ENCODE measurements around the gene TICRR. TPM values are rescaled to one million over a fixed set of nuclear protein-coding genes. Genes with fewer than 3 reads are reported as not detected.

Gene TICRR
- total and polyA plus RNA-seq, 2 of the 8 experiments (the other 6 are each of a cell fraction or from before 2014, with no cell fraction given), result 13.1 to 34.8 TPM

DNA sequence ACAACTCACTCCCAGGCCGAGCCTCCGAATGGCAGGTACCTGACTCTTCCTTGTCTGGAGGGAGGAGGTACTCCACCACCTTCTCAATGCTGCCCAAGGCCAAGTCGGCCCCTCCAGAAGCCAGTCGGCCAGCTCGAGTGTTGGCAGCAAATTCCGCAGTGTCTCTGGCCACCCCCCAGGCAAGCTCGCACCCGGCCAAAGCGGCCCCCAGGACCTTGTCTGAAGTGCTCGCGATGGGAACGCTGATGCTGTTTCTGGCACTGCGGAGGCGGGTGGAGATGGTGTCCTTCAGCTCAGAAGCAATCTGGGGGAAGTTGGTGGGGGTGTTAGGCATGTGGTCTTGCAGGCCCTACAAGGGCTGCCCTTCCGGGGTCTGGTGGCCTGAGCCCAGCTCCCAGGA lies 94.7 kb downstream of the TICRR start:
- Histone ChIP-seq H3K36me3 (ENCODE audit: control insufficient read depth in 2 of 4, insufficient read depth in 4 of 4, low read length in 3 of 4) (no peaks in the 10 kb centered on the region), H2BK12ac (ENCODE audit: low read depth, low read length) (no peak overlapping the region), H4K8ac (ENCODE audit: extremely low read depth, insufficient read depth, low read length) (no peak overlapping the region), H3K4me1 (replicated peaks in 1 of 4; ENCODE audit: control insufficient read depth in 3 of 4, insufficient read depth in 4 of 4, low read length in 3 of 4) (peaks cover 0 to 11% (median 6%) of the 10 kb centered on the region in 4 experiments; a peak in 6 of 7 replicates), H2BK5ac (ENCODE audit: low read depth, low read length) (no peak overlapping the region), H3K9ac (replicated peaks in 1 of 4; ENCODE audit: extremely low read depth in 1 of 4, low read depth in 3 of 4, low read length in 3 of 4) (no peak overlapping the region), H3K4me2 (ENCODE audit: insufficient read depth in 1 of 2, low read depth in 2 of 2, low read length in 2 of 2) (no peak overlapping the region), H3K79me1 (ENCODE audit: low read depth, low read length) (no peaks in the 10 kb centered on the region), H2BK15ac (ENCODE audit: low read length) (no peak overlapping the region), H3K9me3 (ENCODE audit: insufficient read depth in 2 of 2, low read depth in 1 of 2, low read length in 1 of 2) (no peaks in the 10 kb centered on the region), H3K14ac (ENCODE audit: insufficient read length) (no peak overlapping the region), H4K5ac (ENCODE audit: insufficient read length, low read depth, low read length) (no peak overlapping the region), H3K27me3 (replicated peaks in 1 of 4; ENCODE audit: control insufficient read depth in 3 of 4, extremely low read depth in 1 of 4, insufficient read depth in 3 of 4, low read length in 3 of 4) (peaks cover 0 to 12% (median 5%) of the 10 kb centered on the region in 4 experiments; a peak in 5 of 7 replicates), H2AK5ac (ENCODE audit: low read depth, low read length) (no peak overlapping the region), H2BK120ac (replicated peaks; ENCODE audit: low read depth, low read length) (no peak overlapping the region), H3K4me3 (ENCODE audit: extremely low read depth in 1 of 4, insufficient read depth in 2 of 4, low read depth in 3 of 4, low read length in 4 of 4) (no peak overlapping the region), H3K79me2 (ENCODE audit: control insufficient read depth in 1 of 2, insufficient read depth in 2 of 2, low read length in 2 of 2) (no peaks in the 10 kb centered on the region), H3K27ac (ENCODE audit: low read depth, low read length) (no peak overlapping the region), H4K20me1 (replicated peaks in 1 of 2; ENCODE audit: control insufficient read depth in 1 of 2, insufficient read depth in 2 of 2, low read length in 2 of 2) (no peaks in the 10 kb centered on the region), H3K23me2 (ENCODE audit: low read depth, low read length) (no peaks in the 10 kb centered on the region; the same call in 1 of the 2 replicates), H2AFZ (ENCODE audit: low read length) (no peak overlapping the region), H3K23ac (ENCODE audit: insufficient read length) (no peak overlapping the region), H4K91ac (replicated peaks; ENCODE audit: insufficient read length, low read length) (no peak overlapping the region), H3K4ac (replicated peaks; ENCODE audit: insufficient read length, low read depth, low read length) (no peak overlapping the region), H2BK20ac (ENCODE audit: low read length) (no peak overlapping the region), H3K56ac (replicated peaks; ENCODE audit: insufficient read length, low read depth, low read length) (no peak overlapping the region), H3K18ac (ENCODE audit: extremely low read depth, low read length) (no peak overlapping the region)
- DNase-seq (ENCODE audit: low read depth in 1 of 2, low spot score in 2 of 2), result no peak
- no peak for FAIRE-seq
- ChIA-PET CTCF (ENCODE audit: partially characterized antibody) (interaction anchor here (0.9 to 6.6 kb wide), 3 partner anchors 12 to 68 kb away, joined by 3 to 43 read pairs (median 20); no protein-coding TSS in a partner anchor), POLR2A (ENCODE audit: partially characterized antibody) (no interaction called here)
- WGBS, 2 experiments (ENCODE audit: extremely low coverage in 1 of 2, insufficient coverage in 1 of 2, insufficient read length in 1 of 2, insufficient replicate concordance in 2 of 2, low coverage in 1 of 2, low lambda C conversion rate in 2 of 2, missing lambda C conversion rate in 1 of 2), result 92% methylated on average over 15 of the region's 15 CpGs; no CpG with 5 or more reads in 1 of the 2 experiments
- TF ChIP-seq CTBP2 (IDR thresholded peaks at IDR 0.05; ENCODE audit: borderline replicate concordance, insufficient read depth, insufficient read length, low read length) (no peak), SP1 (IDR thresholded peaks at IDR 0.05; ENCODE audit: low read depth, low read length) (no peak), GABPA (IDR thresholded peaks at IDR 0.05; ENCODE audit: borderline replicate concordance, insufficient read depth, low read length) (no peak), CBX8 (IDR thresholded peaks at IDR 0.05; ENCODE audit: borderline replicate concordance, low read depth, low read length) (no peak), NRF1 (IDR thresholded peaks at IDR 0.05; ENCODE audit: low read depth, low read length) (no peak), SIRT6 (IDR thresholded peaks at IDR 0.05; ENCODE audit: low read length) (no peak), RXRA (IDR thresholded peaks at IDR 0.05; ENCODE audit: insufficient read depth, low read depth, low read length) (no peak)
- TF ChIP-seq, protein P1, sequence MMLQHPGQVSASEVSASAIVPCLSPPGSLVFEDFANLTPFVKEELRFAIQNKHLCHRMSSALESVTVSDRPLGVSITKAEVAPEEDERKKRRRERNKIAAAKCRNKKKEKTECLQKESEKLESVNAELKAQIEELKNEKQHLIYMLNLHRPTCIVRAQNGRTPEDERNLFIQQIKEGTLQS (IDR thresholded peaks at IDR 0.05; ENCODE audit: insufficient read depth, low read depth, low read length), result no peak
- TF ChIP-seq, protein P2, sequence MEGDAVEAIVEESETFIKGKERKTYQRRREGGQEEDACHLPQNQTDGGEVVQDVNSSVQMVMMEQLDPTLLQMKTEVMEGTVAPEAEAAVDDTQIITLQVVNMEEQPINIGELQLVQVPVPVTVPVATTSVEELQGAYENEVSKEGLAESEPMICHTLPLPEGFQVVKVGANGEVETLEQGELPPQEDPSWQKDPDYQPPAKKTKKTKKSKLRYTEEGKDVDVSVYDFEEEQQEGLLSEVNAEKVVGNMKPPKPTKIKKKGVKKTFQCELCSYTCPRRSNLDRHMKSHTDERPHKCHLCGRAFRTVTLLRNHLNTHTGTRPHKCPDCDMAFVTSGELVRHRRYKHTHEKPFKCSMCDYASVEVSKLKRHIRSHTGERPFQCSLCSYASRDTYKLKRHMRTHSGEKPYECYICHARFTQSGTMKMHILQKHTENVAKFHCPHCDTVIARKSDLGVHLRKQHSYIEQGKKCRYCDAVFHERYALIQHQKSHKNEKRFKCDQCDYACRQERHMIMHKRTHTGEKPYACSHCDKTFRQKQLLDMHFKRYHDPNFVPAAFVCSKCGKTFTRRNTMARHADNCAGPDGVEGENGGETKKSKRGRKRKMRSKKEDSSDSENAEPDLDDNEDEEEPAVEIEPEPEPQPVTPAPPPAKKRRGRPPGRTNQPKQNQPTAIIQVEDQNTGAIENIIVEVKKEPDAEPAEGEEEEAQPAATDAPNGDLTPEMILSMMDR (IDR thresholded peaks at IDR 0.05; ENCODE audit: control extremely low read depth in 1 of 3, insufficient read depth in 1 of 3, low read depth in 1 of 3, low read length in 3 of 3), result no peak
- TF ChIP-seq, protein P3, sequence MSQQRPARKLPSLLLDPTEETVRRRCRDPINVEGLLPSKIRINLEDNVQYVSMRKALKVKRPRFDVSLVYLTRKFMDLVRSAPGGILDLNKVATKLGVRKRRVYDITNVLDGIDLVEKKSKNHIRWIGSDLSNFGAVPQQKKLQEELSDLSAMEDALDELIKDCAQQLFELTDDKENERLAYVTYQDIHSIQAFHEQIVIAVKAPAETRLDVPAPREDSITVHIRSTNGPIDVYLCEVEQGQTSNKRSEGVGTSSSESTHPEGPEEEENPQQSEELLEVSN (IDR thresholded peaks at IDR 0.05), result no peak
